GM19324 (cell line): Measurements from ENCODE around the gene OR52E8.

Experiments
- ATAC-seq: cut with Tn5 transposase; IDR thresholded peaks from one replicate; pipeline ENCODE4 v1.9.1; 2021; ENCODE audit warnings: mild to moderate bottlenecking, moderate library complexity; ENCODE audit not compliant: unreplicated experiment, low FRiP score

OR52E8 gene

GRCh38 chr11:5857590-5857989 is at the start of gene OR52E8:
OR52E8 (minus strand) TSS chr11:5857690; CDS start chr11:5857690, 0 bp downstream.
- ATAC-seq, result no peak

- ATAC-seq, result no peak
Measured at GRCh38 chr11:5899534-5899933, 42.0 kb upstream of the OR52E8 start.

GRCh38 chr11:5892908-5893307 is 35.4 kb upstream of the OR52E8 start, which contains the start of gene OR52E5:
OR52E5 (plus strand) TSS chr11:5893208; CDS start chr11:5900777, 7,569 bp downstream.
- no peak for ATAC-seq

GRCh38 chr11:5891216-5891800 is 33.8 kb upstream of the OR52E8 start:
- no peak for ATAC-seq

GRCh38 chr11:5887661-5888060 is 30.2 kb upstream of the OR52E8 start:
- ATAC-seq, result no peak

- no peak for ATAC-seq
Measured at GRCh38 chr11:5887172-5887571, 29.7 kb upstream of the OR52E8 start.

GRCh38 chr11:5881756-5882155 is 24.3 kb upstream of the OR52E8 start:
- ATAC-seq, result no peak

GRCh38 chr11:5880329-5880728 is 22.8 kb upstream of the OR52E8 start, which contains the start of gene OR52E4:
OR52E4 (plus strand) TSS chr11:5880629; CDS start chr11:5884293, 3,664 bp downstream.
- no peak for ATAC-seq

- no peak for ATAC-seq
Measured at GRCh38 chr11:5878564-5878963, 21.1 kb upstream of the OR52E8 start.

- ATAC-seq, result no peak
Measured at GRCh38 chr11:5865826-5866225, 8.3 kb upstream of the OR52E8 start.

- ATAC-seq, result no peak
Measured at GRCh38 chr11:5851002-5851401, 6.5 kb downstream of the OR52E8 start.

- no peak for ATAC-seq
Measured at GRCh38 chr11:5847711-5848110, 9.8 kb downstream of the OR52E8 start.

- ATAC-seq, result no peak
Measured at GRCh38 chr11:5846701-5847100, 10.8 kb downstream of the OR52E8 start.

- no peak for ATAC-seq
Measured at GRCh38 chr11:5841797-5842196, 15.7 kb downstream of the OR52E8 start, which contains the start of gene OR52E6. OR52E6 (minus strand) TSS chr11:5841897; CDS start chr11:5841897, 0 bp downstream.

GRCh38 chr11:5837695-5838094 is 19.8 kb downstream of the OR52E8 start:
- no peak for ATAC-seq

- no peak for ATAC-seq
Measured at GRCh38 chr11:5833446-5833845, 24.0 kb downstream of the OR52E8 start.

GRCh38 chr11:5831196-5831829 is 26.2 kb downstream of the OR52E8 start:
- ATAC-seq, result no peak

- ATAC-seq, result no peak
Measured at GRCh38 chr11:5818245-5818886, 39.1 kb downstream of the OR52E8 start.

GRCh38 chr11:5815534-5815933 is 42.0 kb downstream of the OR52E8 start:
- ATAC-seq, result no peak

GRCh38 chr11:5809905-5810795 is 47.3 kb downstream of the OR52E8 start:
- ATAC-seq, result no peak

GRCh38 chr11:5809122-5809519 is 48.4 kb downstream of the OR52E8 start:
- no peak for ATAC-seq
